A549 treated with AZD9567 at 1 μM for 4 hours (cell line): ENCODE measurements around the gene RAX2. TPM values are rescaled to one million over a fixed set of nuclear protein-coding genes. Genes with fewer than 3 reads are reported as not detected.

ENCODE experiments used
- total RNA-seq: library from RNA; stranded (reverse); fragments of 200-300 nt; extraction: Qiagen RNA extraction; gene quantifications from 5 replicates; pipeline ENCODE4 v1.2.3, GENCODE V29; 2022; ENCODE audit not compliant: insufficient read depth

Gene RAX2
- not detected in 5 replicates for total RNA-seq

GRCh38 chr19:3771906-3772455 lies at the start of gene RAX2:
RAX2 (minus strand) TSS chr19:3772228; CDS start chr19:3771742, 486 bp downstream.

GRCh38 chr19:3785938-3786824 lies 14.2 kb upstream of the RAX2 start, which contains the start of gene MATK:
MATK (minus strand) TSS chr19:3786381; CDS start chr19:3785135, 1,246 bp downstream.

GRCh38 chr19:3762501-3763459 lies 9.2 kb downstream of the RAX2 start, which contains the start of gene MRPL54:
MRPL54 (plus strand) TSS chr19:3762682; CDS start chr19:3762701, 19 bp downstream.

DNA sequence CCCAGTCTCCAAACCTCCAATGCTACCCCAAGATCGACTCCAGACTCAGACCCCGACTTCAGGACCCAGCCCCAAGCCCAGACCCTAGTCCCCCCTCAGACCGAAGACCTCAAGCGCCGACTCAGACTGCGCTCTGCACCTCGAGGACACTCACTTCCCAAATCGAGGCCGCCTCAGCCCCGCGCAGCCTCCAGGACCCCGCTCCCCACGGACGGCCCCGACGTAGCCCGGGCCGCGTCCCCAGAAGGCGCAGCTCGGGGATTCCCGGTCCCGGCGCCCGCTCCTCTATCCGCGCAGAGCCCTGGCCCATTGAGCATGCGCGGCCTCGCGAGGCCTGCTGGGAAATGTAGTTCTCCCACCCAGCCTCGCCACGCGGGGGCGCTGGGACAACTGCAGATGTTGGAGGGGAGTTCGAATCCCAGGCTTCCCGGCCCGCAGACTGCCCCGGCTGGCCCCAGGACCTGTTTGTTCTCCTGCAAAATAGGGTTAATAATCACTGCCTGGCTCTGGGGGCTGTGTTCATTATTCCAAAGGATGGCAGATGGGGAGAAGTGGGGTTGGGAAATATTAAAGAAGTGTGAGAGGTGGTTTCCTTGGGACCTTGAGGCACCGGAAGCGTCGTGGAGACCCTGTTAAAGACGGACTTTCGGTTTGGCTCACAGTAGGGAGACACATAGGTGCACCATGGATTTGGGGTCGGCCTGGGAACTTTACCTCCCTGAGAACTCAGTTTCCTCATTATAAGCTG lies 10.5 kb downstream of the RAX2 start, which contains the start of gene APBA3:
Gene APBA3, minus strand, starts transcription at position 311 of the 748 bp plus-strand sequence. CDS start 1,428 bp downstream, outside the sequence.

Other genes with a start within 250 kb of the RAX2 start
- gene TEKTIP1, start 233.1 kb downstream of the RAX2 start, total RNA-seq, result 0.18 TPM in 1 of 5 replicates, not detected in the others
- gene MFSD12, start 214.6 kb downstream of the RAX2 start, total RNA-seq, result 127 to 156 TPM (median 150 TPM) in 5 replicates
- gene HMG20B, start 199.3 kb downstream of the RAX2 start, total RNA-seq, result 59.5 to 65.3 TPM (median 62.8 TPM) in 5 replicates
- gene GIPC3, start 186.8 kb downstream of the RAX2 start, total RNA-seq, result 0.15 to 0.26 TPM (median 0.19 TPM) in 4 of 5 replicates, not detected in the other
- 0.68 to 0.88 TPM (median 0.74 TPM) in 4 of 5 replicates, not detected in the other for gene TBXA2R, start 165.4 kb downstream of the RAX2 start, total RNA-seq
- gene CACTIN, start 145.4 kb downstream of the RAX2 start, total RNA-seq, result 9.5 to 21.6 TPM (median 19.1 TPM) in 5 replicates
- gene PIP5K1C, start 71.8 kb downstream of the RAX2 start, total RNA-seq, result 9.2 to 14.2 TPM (median 12.9 TPM) in 5 replicates
- 0.26 to 0.46 TPM (median 0.40 TPM) in 4 of 5 replicates, not detected in the other for gene TJP3, start 63.8 kb downstream of the RAX2 start, total RNA-seq
- gene APBA3, start 10.5 kb downstream of the RAX2 start, total RNA-seq, result 9.7 to 12.4 TPM (median 11.8 TPM) in 5 replicates
- 53.4 to 74.7 TPM (median 65.3 TPM) in 5 replicates for gene MRPL54, start 9.5 kb downstream of the RAX2 start, total RNA-seq
- gene MATK, start 14.2 kb upstream of the RAX2 start, total RNA-seq, result 0.77 to 1.0 TPM (median 0.90 TPM) in 4 of 5 replicates, not detected in the other
- 0.22 to 0.31 TPM in 2 of 5 replicates, not detected in the others for gene ZFR2, start 96.8 kb upstream of the RAX2 start, total RNA-seq
- 0.04 to 0.21 TPM (median 0.06 TPM) in 4 of 5 replicates, not detected in the other for gene ATCAY, start 108.5 kb upstream of the RAX2 start, total RNA-seq
- not detected in 5 replicates for gene NMRK2, start 160.8 kb upstream of the RAX2 start, total RNA-seq
- 38.0 to 46.8 TPM (median 44.7 TPM) in 5 replicates for gene DAPK3, start 198.9 kb upstream of the RAX2 start, total RNA-seq
- gene EEF2, start 213.2 kb upstream of the RAX2 start, total RNA-seq, result 870 to 1,169 TPM (median 1,085 TPM) in 5 replicates
- gene PIAS4, start 235.5 kb upstream of the RAX2 start, total RNA-seq, result 13.2 to 18.7 TPM (median 17.7 TPM) in 5 replicates